NCI-H2196 treated with DMSO at 0.1 percent for 48 hours (cell line): ENCODE data around the gene CALY.

ENCODE experiments used
- DNase-seq: peaks from one replicate; lab custom pipeline; 2025; ENCODE audit not compliant: unreplicated experiment; lab: John Stamatoyannopoulos, UW

Gene CALY

DNA sequence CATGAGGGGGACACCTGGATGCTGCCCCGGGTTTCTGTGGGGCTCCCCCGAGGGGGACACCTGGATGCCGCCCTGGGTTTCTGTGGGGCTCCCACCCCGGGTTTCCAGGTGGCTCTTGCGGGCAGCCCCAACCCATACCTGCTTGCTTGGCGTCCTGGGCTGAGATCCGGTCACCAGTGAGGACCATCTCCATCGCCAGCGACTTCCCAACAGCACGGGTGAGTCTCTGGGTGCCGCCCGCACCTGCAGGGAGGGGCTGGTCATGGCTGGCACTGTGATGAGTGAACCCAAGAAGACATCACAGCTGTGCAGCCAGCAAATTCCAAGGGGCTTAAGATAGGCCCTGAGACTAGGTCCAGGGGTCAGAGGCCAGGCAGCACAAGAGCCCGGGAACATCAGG is 30.1 kb upstream of the CALY start:
- no peak for DNase-seq

DNA sequence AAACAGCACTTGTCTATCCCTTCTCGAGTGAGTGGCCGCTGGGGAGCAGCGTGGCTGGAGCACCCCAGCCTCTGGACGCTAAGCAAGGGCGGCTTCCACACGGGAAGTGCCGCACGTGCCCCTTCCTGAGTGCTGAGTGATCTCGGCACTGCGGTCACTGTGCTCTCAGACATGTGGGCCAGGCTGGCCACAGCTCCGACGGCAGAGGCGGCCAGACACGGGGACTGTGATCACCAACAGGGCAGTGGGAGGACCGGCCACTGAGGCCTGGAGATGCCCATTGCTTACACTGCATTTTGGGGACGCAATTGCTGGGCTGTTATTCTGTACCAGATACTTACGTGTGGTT is 29.4 kb upstream of the CALY start:
- no peak for DNase-seq

DNA sequence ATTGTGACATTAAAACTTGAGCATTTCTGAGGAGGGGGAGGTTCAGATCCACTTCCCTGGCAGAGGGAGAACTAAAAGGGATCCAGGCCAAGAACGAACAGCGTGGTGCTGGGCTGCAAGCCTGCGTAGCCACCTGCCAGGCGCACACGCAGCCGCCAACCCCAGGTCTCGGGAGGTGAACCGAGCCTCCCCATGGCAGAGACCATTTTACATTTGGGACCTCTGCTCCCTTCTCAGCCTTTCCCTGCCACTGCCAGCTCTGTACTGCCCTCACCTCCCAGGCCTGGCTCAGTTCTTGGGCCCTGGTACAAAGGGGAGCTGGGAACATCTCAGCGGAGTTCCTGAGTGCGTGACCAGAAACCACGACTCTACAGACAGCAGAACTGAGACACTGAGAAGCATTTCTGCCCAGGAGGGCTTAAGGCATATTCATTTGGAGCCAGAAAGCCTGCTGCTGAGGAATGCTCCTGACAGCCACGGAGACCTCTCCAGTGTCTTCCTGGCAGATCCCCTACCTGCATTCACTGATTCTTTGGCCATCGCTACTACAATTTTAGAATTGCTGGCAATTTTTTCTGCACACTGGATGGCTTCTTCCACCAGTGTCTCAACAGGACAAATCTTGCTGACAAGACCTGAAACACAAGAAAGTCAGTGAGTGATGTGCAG is 28.9 kb upstream of the CALY start:
- DNase-seq: no peak

DNA sequence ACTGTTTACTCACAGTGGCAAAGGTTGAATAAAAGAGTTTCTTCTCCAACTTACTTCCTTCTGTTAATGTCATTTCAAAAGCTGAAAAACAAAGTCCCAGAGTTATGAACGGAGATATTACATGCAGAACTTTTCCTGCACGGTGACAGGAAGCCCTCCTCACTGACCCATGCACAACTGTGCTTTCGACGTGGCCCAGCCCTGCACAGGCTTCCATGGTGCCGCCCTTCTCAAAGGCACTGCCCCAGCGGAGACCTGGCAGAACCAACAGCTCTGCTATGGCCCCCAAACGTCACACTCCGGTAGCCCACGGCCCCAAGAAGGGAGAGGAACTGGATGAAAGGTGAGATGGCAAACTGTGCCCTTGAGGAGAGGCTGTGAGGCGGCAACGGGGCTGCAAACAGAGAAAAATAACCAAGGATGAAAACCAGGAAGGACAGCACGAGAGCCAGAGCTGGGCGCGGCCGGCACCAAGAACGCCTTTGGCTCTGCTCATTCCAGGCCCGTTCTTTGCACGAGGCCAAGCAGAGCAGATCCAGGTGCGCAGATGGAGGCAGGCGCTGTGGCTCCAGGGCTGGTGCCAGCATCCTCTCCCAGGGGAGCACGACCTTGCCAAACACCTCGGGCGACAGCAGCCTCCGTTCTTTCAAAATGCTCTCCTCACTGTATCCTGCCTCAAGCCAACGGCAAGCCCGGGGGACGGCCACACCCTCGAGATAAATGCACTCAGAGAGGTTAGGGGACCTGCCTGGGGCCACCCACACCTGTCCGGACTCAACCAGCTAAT is 28.1 kb upstream of the CALY start:
- DNase-seq: no peak

DNA sequence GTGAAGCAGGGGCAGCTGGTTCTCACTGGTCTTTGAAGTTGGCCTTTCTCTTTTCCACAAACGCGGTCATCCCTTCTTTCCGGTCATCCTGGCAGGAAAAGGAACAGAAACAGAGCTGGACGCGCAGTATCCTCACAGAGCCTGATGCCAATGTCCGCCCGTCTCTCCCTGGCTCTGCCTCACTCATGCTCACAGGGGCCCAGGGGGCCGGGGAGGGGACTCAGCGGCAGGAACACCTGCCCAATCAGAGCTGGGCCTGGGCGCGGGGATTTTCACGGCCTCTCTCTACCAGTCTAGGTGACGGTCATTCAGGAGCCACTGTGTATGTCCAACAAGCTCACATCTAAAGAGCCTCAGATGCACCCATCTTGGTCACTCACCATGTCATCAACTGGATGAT is 26.1 kb upstream of the CALY start:
- DNase-seq: no peak

DNA sequence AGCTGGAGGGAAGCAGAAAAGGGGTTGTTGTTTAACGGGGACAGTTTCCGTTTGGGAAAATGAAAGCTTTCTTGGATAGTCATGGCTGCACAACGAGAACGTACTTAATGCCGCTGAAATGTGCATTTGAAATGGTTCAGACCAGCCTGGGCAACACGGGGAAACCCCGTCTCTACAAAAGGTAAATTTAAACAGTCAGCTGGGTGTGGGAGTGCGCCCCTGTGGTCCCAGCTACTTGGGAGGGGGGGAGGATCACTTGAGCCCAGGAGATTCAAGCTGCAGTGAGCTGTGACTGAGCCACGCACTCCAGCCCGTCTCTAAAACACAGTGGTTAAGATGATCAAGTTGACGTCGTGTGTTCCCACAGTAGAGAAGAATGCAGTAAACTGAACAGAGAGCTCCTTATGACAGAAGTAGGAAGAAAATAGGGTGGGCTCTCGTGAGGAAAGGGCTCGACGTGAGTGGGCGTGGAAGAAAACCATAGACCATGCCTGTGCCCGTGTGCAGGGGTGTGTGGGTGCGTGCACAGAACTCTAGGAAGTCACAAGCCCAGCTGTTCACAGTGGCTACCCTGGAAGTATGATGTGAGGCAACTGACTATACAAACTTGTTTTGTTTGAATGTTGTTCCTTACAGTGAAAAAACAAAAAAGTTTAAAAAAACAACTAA is 25.2 kb upstream of the CALY start:
- no peak for DNase-seq

DNA sequence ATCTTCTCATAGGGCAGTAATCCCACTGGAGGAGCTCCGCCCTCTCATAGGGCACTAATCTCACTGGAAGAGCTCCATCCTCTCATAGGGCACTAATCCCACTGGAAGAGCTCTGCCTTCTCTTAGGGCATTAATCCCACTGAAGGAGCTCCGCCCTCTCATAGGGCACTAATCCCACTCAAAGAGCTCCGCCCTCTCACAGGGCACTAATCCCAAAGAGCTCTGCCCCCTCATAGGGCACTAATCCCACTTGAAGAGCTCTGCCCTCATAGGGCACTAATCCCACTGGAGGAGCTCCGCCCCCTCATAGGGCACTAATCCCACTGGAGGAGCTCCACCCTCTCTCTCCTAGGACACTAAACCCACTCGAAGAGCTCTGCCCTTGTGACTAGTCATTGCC is 24.5 kb upstream of the CALY start:
- no peak for DNase-seq

DNA sequence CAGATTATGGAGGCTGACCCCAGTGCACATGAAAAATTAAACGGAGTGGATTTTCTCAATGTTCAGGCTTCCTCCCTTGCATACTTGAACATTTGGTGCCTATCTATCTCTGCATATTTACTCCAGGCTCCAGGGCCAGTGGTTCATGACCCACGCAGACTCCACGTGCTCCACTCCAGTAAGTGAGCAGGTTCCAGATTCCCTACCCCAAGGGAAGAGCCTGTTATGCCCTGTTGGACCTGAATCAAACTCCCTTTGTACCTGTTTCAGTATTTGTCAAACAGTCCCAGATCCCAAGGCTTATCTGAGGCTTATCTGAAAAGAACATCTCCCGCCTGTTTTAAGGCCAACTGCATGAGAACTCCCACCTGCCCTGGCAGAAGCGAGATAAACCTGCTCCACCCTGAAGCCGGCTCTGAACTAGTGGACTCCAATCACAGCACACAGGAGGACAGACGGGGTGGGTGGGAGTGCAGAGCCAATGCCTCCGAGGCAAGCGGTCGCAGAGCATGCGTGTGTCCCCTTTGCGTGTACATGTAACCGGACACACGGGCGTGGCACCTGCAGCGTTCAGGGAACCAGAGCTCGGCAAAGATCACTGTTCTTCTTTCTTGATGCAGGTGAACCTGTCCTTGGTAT is 23.4 kb upstream of the CALY start:
- DNase-seq: no peak

DNA sequence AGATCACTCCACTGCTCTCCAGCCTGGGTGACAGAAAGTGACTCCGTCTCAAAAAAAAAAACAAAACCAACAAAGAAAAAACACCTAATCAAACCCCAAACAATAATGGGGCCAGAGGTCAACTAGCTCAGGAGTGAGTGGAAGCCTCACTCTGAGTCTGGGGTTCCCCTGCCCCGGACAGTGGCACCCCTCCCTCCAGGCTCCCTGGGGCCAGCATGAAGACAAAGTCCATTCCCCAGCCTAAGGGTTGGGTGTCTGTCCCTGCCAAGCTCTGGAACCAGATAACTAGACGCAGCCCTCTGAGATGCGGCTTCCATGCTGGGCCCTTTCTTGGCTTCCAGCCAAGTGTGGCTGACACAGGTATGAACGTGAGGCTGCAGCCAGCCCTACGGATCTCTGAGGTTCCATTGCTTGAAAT is 22.9 kb upstream of the CALY start:
- no peak for DNase-seq

DNA sequence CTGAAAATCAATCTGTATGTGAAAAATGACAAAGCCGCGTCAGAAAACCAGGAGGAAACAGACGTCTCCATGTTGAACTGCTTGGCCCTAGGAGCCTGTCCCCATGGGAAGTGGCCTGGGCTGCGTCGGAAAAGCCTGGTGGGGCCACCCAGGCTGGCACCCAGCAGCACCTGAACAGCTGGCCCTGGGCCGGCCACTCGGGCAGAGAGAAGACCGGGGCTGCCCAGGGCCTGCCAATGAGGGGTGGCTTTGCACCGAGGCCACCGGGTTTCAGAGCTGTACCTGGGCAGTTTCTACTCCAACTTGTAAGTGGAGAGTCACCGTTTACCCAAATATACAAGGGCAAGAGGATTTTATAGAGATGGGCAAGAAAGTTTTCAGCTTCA is 22.2 kb upstream of the CALY start:
- no peak for DNase-seq

DNA sequence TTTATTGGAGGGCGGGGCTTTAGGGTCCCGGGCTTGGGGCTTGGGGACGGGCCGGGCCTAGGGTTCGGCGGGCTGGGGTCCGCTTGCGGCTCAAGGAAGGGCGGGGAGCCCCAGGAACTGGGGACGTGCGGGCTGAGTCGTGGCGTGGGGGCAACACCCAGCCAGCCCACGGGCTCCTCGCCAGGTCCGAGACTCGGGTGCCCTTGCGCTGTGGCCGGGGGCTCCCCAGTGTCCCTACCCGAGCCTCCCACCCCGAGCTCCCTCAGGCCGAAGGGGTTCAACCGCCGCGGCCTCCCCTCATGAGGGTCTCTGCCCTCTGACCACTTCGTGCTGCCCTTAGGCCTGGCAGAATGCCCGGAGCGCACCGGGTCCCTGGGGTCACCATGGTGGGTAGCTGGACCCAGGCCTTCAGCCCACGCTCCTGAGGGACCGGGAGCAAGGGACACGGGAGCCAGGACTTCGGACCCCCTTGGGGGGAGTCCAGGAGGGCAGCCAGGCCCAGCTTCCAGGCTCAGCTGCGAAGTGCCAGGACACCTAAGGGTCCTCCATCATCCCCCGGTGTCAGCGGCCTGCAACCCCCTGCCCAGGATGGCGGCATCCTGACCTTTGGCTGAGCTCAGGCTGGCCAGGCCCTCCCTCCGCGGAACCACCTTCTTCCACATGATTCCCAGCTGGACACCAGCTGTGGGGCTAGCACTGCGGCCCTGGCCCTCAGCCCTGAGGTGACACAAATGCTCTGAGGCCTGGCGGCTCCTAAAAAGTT is 21.6 kb upstream of the CALY start:
- no peak for DNase-seq

DNA sequence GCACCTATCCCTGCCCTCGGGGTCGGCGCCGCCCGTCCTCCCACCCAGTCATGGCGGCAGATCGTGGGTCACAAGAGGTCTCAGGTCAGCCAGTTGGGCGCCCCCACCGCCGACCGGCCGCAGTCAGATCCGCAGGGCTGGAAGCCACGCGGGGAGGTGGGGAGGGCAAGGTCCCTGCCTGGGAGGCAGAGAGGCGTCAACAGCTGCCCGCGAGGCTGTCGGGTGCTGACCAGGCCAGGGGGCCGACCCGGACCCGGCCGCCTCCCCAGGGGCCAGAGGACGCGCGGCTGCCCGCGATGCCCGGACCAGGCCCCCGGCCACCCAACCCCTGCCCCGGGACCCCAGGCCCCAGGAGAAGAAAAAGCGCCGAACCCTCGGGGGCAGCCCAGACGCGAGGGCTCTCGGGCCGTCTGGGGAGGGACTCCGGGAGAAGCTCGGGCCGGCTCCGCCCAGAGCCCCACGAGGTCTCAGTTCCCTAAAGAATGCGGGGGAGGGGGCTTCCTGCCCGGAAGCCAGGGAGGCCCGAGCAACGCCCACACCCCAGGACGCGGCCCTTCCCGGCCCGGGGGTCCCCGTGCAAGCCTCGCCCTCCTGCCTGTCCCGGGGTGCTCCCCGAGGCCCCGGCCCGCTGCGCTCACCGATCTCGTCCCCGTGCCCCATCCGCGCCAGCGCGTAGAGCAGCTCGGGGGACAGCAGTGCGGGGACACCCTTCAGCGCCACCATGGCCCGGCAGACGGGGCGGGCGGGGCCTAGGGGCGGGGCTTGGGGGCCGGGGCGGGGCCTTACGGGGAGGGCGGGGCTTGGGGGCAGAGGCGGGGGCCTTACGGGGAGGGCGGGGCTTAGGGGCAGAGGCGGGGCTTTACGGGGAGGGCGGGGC is 20.8 kb upstream of the CALY start, which contains the start of gene FUOM:
TSS of gene FUOM (minus strand) at position 735 of the 877 bp plus-strand sequence. CDS start at position 723, 12 bp downstream.
- DNase-seq: no peak

DNA sequence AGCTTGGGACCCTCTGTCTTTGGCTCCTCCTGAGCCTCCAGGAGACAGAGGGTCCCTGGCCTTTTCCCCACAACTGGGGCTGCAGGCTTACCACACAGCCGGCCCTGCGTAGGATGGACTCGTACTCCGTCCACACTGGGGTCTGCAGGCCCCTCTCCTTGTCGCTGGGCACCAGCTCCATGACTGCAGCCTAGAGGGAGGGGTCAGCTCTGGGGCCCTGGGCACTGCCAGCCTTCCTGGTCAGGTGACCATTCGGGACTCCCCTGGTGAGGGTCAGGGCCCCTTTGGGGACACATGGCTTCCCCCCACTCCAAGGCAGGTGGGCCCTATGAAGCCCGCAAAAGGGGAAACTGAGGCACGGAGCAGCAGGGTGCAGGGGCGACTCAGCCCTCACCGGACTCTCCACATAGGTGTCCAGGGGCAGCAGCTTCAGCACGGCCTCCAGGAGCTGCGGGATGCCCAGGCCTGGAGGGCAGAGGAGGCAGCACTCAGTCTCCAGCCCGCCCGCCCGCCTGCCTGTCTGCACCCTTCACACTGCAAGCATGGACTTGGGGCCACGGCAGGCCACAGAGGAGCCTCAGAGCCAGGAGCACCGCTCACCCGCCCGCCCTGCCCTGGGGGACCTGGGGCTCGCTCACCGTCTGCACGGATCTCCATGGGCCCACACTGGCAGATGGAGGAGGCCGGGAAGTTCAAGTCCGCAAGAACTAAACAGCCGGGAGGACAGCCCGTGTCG is 20.0 kb upstream of the CALY start:
- no peak for DNase-seq

DNA sequence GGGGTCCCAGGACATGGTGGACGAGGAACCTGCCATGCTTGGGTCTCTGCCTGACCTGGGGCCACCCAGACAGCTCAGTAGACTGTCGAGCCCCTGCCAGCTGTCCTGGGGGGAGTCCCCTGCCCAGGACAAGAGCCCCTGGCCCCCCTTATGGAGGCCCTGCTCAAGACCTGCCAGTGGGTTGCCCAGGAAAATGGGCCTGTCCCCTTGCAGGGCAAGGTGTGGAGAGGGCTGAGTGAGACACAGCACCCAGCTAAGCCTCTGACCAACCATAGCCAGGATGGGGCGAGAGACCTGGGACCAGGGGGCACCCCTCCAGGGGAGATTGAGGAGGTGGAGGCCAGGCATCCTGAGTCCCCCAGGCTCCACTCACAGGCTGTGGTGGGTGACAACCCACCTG is 19.3 kb upstream of the CALY start:
- no peak for DNase-seq

DNA sequence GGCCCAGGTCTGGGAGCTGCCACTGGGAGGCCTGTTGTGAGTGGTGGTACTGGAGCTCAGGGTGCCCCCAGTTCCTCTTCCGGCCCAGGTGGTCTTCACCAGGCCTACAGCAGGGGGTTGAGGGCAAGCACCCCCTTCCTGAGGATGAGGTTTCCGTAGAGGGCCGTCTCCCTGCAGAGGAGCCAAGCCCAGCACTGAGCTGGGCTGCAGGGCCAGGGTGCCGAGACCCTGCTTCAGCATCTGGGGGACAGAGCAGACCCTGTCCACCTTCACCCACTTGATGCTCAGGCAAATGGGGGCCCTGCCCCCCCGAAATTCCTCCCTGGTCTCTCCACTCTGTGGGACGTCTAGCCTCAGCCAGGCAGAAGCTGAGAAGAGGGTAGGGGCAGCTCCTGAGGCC is 18.6 kb upstream of the CALY start:
- no peak for DNase-seq

DNA sequence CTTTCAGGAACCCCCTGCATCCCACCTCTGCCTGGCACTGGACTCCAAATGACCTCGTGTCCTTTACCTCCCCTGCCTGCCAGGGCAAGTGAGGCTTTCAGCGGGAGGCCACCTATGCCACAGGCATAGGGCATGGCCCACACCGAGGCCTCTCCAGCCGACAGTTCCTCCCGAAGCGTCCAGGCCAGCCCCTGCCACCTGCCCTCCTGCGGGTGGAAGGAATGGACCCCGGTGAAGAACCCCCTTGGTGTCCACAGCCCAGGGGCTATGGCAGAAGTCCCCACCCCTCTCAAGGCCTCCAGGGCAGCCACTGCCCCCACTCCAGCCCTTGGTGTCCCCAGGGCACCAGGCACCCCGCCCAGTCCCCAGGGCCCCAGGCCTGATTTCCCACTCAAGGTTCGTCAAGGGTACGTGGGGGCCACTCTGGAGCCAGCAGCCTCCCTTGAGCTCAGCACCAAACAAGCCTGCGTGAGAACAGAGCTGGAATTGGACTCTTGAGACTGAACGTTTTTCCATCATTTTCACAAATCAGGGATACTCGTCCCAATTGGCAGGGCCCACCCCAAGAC is 18.1 kb upstream of the CALY start:
- no peak for DNase-seq

DNA sequence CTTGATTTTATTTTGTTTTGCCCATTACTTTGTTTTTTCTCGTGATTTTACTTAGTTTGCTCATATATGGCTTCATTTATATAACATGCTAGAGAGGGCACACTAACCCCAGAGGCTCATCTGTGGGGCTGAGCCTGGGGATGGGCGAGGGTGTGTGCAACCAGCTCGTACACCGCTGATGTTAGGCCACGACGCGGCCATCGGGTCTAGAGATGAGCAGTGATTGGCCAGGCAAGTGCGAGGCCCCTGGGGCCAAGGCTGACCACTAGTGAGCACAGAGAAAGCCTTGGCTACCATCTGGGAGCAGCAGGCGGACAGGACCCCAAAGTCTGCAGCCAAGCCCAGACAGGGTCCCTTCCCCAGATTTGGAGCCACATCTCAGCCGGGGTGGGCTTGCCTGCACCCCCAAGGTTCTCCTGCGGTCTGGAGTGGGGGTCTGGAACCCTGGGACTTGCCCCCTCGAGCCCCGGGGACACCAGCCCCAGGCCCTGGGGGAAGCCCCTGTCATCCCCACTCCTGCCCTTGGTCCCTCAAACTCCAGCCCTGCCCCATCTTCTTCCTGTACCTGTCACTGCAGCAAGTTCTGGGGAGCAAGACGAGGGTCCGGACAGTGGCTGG is 17.4 kb upstream of the CALY start:
- DNase-seq: no peak

DNA sequence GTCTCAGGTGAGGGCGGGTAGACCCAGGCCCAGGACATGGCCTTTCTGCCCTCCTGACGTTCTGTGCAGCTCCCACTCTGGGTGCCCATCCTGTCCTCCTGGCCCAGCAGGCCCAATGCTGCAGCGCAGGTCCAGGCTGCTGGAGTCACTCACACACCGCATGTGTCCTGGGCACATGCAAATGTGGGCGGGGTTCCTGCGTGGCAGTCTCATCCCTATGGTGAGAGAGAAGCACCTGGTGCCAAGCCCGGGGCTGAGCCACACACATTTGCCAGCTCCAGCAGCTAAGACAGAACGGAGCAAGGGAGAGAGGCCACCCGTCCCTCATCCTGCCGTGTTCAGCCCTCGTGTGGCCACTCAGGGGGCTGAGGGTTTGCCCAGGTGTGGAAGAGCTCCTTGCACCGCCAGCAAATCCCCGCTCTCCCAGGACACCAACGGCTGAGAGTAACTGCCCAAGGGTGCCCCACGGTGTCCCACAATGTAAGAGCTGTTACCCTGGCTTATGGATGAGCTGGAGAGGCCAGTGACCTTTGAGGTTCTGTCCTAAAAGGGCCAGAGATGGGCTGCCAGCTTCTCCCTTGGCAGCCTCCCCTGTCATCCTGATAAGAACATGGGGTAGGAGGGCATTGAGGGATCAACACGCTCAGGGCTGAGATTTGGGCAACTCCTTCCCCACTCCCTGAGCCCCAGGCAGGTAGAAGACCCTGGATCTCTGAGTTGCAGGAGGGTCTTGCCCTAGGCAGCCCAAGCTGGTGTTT is 16.7 kb upstream of the CALY start:
- no peak for DNase-seq
